GM12891 (cell line): Measurements from ENCODE around the gene ABCA8. TPM values are rescaled to one million over a fixed set of nuclear protein-coding genes. Genes with fewer than 3 reads are reported as not detected.
"Not testable (repeated sequence)": the region's sequence is repeated elsewhere in the genome, so short reads cannot be mapped to it uniquely, and the experiment has no call there.

Experiments used
- DNase-seq: peaks from one replicate; pipeline ENCODE4 v3.0.0; 2011; ENCODE audit warnings: low spot score; ENCODE audit not compliant: insufficient read length
- FAIRE-seq: peaks from 2 replicates; lab custom pipeline; 2011; peaks lifted over from hg19 to GRCh38; lab: Jason Lieb, UNC
- PAX5 ChIP-seq: IDR thresholded peaks from 2 replicates; pipeline ENCODE4 v1.6.1; 2011; ENCODE audit warnings: low read length, moderate library complexity, mild to moderate bottlenecking; ENCODE audit not compliant: insufficient read depth, severe bottlenecking
- POLR2A ChIP-seq: IDR thresholded peaks from 2 replicates; pipeline ENCODE4 v1.6.1; 2011; ENCODE audit warnings: low read depth, low read length, control low read depth
- POLR2AphosphoS5 ChIP-seq: IDR thresholded peaks from 2 replicates; pipeline ENCODE4 v1.6.1; 2011; ENCODE audit warnings: low read depth, low read length, control low read depth
- POU2F2 ChIP-seq: IDR thresholded peaks from 2 replicates; pipeline ENCODE4 v1.6.1; 2011; ENCODE audit warnings: low read depth, mild to moderate bottlenecking, control low read depth, low read length, moderate library complexity
- SPI1 ChIP-seq: IDR thresholded peaks from 2 replicates; pipeline ENCODE4 v1.6.1; 2011; ENCODE audit warnings: low read depth, low read length, control low read depth
- TAF1 ChIP-seq: IDR thresholded peaks from 2 replicates; pipeline ENCODE4 v1.6.1; 2011; ENCODE audit warnings: low read depth, low read length, control low read depth
- polyA plus RNA-seq: library from polyadenylated mRNA; unstranded; fragments of >200 nt; gene quantifications from one replicate; pipeline ENCODE4 v1.2.1, GENCODE V29; 2012; ENCODE audit warnings: low read depth, missing spikeins, inconsistent platforms; ENCODE audit not compliant: missing spikeins

Gene ABCA8, protein sequence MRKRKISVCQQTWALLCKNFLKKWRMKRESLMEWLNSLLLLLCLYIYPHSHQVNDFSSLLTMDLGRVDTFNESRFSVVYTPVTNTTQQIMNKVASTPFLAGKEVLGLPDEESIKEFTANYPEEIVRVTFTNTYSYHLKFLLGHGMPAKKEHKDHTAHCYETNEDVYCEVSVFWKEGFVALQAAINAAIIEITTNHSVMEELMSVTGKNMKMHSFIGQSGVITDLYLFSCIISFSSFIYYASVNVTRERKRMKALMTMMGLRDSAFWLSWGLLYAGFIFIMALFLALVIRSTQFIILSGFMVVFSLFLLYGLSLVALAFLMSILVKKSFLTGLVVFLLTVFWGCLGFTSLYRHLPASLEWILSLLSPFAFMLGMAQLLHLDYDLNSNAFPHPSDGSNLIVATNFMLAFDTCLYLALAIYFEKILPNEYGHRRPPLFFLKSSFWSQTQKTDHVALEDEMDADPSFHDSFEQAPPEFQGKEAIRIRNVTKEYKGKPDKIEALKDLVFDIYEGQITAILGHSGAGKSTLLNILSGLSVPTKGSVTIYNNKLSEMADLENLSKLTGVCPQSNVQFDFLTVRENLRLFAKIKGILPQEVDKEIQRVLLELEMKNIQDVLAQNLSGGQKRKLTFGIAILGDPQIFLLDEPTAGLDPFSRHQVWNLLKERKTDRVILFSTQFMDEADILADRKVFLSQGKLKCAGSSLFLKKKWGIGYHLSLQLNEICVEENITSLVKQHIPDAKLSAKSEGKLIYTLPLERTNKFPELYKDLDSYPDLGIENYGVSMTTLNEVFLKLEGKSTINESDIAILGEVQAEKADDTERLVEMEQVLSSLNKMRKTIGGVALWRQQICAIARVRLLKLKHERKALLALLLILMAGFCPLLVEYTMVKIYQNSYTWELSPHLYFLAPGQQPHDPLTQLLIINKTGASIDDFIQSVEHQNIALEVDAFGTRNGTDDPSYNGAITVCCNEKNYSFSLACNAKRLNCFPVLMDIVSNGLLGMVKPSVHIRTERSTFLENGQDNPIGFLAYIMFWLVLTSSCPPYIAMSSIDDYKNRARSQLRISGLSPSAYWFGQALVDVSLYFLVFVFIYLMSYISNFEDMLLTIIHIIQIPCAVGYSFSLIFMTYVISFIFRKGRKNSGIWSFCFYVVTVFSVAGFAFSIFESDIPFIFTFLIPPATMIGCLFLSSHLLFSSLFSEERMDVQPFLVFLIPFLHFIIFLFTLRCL (N-terminal part only)
- not detected for polyA plus RNA-seq

DNA sequence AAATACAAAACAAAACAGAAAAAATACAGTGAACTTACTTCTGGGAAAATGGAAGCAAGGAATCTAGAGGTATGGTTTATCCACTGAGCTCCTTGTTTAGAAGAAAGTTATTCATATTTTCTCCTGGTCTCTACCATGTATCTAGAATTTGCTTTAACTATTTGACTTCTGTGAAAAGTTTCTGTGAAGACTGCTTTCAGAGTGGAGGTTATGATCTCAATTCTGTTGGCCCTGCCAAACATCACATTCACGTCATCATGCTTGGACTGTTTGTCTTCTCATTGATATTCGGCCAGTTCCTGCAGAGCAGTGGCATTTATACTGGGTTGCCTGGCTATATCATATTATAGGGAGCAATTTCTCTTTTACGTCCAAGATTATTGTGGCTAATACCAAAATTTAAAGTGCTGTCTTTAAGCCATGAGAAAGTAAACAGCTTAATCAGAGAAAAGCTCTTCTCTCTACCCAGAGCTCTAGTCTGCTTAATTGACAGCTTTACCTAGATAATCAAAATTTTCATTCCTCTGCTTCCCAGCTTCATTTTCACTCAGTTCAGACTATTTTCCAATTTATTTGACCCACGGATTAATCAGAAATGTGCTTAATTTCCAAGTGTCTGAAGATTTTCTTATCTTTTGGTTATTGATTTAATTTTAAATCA lies at the start of gene ABCA8:
Gene ABCA8 (minus strand): TSS at position 212 of the 661 bp plus-strand sequence. CDS start 13,358 bp downstream, outside the sequence.
- DNase-seq, result no peak
- FAIRE-seq, result no peak

DNA sequence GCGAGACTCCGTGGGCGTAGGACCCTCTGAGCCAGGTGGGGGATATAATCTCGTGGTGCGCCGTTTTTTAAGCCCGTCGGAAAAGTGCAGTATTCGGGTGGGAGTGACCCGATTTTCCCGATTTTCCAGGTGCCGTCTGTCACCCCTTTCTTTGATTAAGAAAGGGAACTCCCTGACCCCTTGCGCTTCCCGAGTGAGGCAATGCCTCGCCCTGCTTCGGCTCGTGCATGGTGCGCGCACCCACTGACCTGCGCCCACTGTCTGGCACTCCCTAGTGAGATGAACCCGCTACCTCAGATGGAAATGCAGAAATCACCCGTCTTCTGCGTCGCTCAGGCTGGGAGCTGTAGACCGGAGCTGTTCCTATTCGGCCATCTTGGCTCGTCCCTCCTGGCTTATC lies 49.6 kb upstream of the ABCA8 start:
- FAIRE-seq, DNase-seq: not testable (repeated sequence)

More for the DNA sequence above, at the start of gene ABCA8:
- no peak for TF ChIP-seq TAF1

DNA sequence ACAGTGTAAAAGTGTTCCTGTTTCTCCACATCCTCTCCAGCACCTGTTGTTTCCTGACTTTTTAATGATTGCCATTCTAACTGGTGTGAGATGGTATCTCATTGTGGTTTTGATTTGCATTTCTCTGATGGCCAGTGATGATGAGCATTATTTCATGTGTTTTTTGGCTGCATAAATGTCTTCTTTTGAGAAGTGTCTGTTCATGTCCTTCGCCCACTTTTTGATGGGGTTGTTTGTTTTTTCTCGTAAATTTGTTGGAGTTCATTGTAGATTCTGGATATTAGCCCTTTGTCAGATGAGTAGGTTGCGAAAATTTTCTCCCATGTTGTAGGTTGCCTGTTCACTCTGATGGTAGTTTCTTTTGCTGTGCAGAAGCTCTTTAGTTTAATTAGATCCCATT lies 44.6 kb upstream of the ABCA8 start:
- not testable (repeated sequence) for FAIRE-seq, DNase-seq

DNA sequence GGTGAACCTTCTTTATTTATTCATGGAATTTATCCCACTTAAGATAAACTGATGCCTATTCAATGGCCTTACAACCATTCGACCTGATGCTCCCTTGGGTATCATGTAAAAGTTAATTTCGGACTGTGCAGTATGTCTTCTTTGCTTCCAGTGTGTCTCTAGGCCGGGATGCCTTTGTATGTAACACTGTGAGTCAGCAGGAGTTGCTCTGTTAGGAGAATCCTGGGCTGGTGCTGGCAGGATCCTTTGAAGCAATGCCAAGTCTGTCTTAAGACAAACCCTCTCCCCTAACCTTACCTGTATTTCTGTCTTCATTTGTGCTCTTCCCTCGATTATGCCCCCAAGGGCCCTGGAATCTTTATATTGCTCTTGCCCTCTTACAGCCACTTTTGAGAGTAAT lies 37.9 kb upstream of the ABCA8 start:
- FAIRE-seq (no peak), DNase-seq (no peak)
- no peak for TF ChIP-seq PAX5
- no peak for TF ChIP-seq POLR2A
- no peak for TF ChIP-seq SPI1
- TF ChIP-seq POLR2AphosphoS5, result no peak
- TF ChIP-seq POU2F2, result no peak
- TF ChIP-seq TAF1, result no peak

DNA sequence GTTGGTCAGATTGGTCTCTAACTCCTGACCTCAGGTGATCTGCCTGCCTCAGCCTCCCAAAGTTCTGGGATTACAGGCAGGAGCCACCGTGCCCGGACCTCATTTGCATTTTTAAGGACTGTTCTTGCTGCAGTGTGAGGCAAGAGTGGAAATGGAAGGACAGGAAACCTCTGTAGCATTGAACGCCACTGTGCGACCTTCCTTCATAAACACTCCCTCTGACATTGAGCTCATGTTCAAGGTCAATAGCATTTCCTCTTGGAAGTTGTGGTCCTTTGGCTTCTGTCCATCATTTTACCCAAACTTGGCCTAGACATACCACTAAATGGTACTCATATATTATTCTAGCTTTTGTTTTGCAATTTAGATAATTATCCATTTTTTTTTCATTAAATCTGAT lies 32.8 kb upstream of the ABCA8 start:
- FAIRE-seq (no peak), DNase-seq (no peak)
- no peak for TF ChIP-seq POU2F2

DNA sequence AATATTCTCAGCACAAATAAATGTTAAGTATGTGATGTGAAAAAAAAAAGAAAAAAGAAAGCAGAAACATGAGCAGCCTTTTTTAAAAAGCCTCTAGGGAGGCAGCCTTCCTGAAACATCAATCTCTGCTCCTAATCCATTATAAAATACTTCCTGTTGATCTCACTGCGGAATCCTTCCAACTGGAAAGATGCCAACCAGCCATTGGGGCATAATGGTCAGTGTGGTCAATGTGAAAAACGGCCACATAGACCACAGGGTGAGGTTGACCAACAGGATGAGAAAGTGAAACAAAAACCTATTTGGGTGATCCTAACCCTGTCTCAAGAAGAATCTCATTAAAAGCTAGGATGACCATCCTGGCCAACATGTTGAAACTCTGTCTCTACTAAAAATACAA lies 26.1 kb upstream of the ABCA8 start:
- TF ChIP-seq POU2F2 (no peak), POLR2AphosphoS5 (no peak), SPI1 (no peak), POLR2A (no peak), TAF1 (no peak), PAX5 (no peak)
- FAIRE-seq, result no peak
- DNase-seq, result no peak

DNA sequence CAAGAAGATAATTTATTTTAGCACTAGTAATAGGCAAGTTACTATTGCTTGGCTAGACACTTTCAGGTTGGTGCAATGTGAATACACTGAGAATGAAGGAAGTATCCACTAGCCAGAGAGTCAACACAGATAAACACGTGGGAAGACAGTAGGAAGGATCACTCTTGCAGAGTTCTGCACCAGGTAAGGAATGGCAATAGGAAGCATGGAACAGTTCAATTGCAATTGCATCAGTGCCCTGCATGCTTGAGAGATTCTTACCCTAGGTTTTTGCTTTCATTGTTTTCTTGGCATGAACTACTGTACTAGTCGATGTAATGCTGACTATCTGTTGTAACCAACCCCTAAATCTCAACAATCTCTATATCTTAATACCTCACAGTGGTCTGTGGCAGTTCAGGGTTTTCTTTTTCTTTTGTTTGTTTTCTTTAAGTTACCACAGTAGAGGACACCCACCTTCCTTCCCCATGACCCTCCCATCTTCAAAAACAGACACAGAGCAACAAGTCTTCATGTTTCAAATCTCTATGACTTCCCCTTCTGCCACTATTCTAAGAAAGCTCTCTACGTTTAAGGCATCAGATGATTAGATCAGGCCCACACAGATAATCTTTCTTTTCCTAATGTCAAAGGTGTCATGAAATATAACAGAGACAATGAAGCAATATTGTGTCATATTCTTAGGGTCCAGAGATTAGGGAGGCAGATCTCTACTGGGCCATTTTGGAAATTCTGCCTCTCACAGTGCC lies 18.1 kb upstream of the ABCA8 start:
- TF ChIP-seq POLR2AphosphoS5, result no peak
- TF ChIP-seq PAX5, result no peak
- TF ChIP-seq POLR2A, result no peak
- TF ChIP-seq SPI1, result no peak
- TF ChIP-seq POU2F2, result no peak
- no peak for TF ChIP-seq TAF1
- DNase-seq (no peak), FAIRE-seq (no peak)

DNA sequence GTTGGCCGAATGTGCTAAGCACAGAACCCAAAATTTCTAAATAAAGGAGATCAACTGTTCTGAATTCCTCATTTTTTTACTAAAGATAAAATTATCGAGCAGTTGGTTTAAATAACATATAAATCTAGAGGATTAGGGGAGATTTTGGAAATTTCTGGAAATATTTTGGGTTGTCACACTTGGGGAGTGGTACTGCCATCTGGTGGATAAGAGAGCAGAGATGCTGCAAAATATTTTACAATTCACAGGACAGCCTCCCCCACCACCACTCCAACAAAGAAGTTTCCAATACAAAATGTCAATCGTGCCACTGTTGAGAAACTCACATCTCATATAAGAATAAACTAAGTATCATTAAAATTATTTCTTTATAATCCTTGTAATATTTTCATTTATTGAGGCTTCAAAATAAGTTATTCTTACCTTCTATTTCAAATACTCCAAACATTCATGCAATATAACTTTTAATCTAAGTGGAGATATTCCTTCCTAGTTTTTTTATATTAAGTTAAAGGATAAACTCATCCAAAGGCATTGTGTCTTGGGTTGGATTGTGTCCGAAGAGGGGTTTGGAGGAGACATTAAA lies 17.0 kb upstream of the ABCA8 start:
- DNase-seq (no peak), FAIRE-seq (no peak)
- TF ChIP-seq PAX5, result no peak
- TF ChIP-seq POLR2AphosphoS5, result no peak
- TF ChIP-seq TAF1, result no peak
- TF ChIP-seq SPI1, result no peak
- TF ChIP-seq POU2F2, result no peak
- TF ChIP-seq POLR2A, result no peak

DNA sequence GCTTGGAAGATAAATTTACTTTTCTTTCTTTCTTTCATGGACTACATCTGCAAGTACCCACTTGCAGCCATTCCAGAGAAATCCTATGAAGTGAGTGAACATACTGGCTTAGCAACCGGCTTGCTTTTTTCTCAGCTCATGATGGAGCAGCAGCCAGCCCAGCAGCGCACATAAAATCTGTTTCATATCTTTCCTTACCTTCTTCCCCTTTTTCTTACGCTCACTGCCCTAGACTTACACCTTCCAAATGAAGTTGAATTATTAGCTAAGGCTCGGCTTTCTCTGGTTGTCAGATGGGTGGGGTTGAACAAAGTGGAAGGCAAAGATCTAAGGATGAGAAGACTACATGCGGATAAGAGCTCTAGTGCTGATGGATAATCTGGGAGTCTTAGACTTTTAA lies 13.9 kb upstream of the ABCA8 start:
- no peak for DNase-seq
- TF ChIP-seq POLR2AphosphoS5 (no peak), TAF1 (no peak), SPI1 (no peak), POLR2A (no peak), POU2F2 (no peak), PAX5 (no peak)
- FAIRE-seq, result no peak

DNA sequence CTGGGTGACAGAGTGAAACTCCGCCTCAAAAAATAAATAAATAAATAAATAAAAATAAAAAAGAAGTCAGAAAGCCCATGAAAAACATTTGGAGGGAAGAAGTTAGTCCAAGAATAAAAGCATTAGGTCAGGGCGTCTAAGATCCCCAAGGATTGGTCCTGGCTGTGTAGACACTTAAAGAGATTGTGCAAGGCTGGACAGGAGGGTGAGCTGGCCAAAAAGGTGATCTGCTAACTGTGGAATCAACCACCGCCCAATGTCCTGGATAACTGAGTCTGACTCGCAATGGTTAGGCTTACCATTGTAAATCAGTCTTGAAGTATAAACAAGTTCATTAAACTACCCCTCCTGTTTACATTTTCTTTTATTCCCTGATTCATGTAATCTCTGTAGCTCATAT lies 8.8 kb upstream of the ABCA8 start:
- TF ChIP-seq POLR2A (no peak), TAF1 (no peak), POLR2AphosphoS5 (no peak), POU2F2 (no peak), SPI1 (no peak), PAX5 (no peak)
- DNase-seq, result no peak
- FAIRE-seq, result no peak
